ENCODE data around the gene DLGAP5.

The DLGAP5 gene

DNA sequence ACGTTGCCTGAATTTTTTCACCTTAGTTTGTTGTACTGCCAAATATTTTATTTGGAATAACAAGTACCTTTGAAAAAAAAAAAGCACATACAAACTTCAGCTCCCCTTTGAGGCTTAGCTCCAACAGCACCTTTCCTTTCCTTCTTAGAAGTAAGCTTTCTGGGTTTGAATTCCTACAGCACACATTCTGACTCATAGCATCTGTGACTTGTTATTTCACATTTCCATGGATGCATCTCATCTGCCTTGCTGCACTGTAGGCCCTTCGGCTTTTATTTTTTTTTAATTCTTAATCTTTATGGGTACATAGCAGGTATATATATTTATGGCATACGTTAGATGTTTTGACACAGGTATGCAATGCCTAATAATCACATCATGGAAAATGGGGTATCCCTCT is 55.1 kb downstream of the DLGAP5 start:
- H3K4me2 ChIP-seq (ENCODE audit: low read length) = no peak overlapping the region
- no peak overlapping the region for H3K27ac ChIP-seq
- no peaks in the 10 kb centered on the region for H3K9me3 ChIP-seq (ENCODE audit: control insufficient read depth, low read length)
- TF ChIP-seq CTCF (IDR thresholded peaks at IDR 0.05) = no peak
- no peaks in the 10 kb centered on the region for H3K27me3 ChIP-seq (ENCODE audit: control insufficient read depth, insufficient read depth, low read length)
- H3K4me3 ChIP-seq (ENCODE audit: low read depth, low read length) = no peak overlapping the region
- no peak overlapping the region for H3K9ac ChIP-seq
- H3K4me1 ChIP-seq = no peaks in the 10 kb centered on the region
- no peak overlapping the region for H2AFZ ChIP-seq
- peaks cover 2% of the 10 kb centered on the region for H3K79me2 ChIP-seq
- H3K36me3 ChIP-seq (ENCODE audit: control insufficient read depth, insufficient read depth, low read length) = no peaks in the 10 kb centered on the region

GRCh38 chr14:55133416-55133815 is 58.0 kb downstream of the DLGAP5 start:
- peak; percentile 19 for TF ChIP-seq CTCF (IDR thresholded peaks at IDR 0.05)
- no peaks in the 10 kb centered on the region for H3K9me3 ChIP-seq (ENCODE audit: control insufficient read depth, low read length)
- H3K27me3 ChIP-seq (ENCODE audit: control insufficient read depth, insufficient read depth, low read length) = no peaks in the 10 kb centered on the region
- H3K4me2 ChIP-seq (ENCODE audit: low read length) = no peak overlapping the region
- peaks cover 2% of the 10 kb centered on the region for H3K79me2 ChIP-seq
- no peaks in the 10 kb centered on the region for H3K36me3 ChIP-seq (ENCODE audit: control insufficient read depth, insufficient read depth, low read length)
- H3K4me3 ChIP-seq (ENCODE audit: low read depth, low read length) = no peak overlapping the region
- H3K4me1 ChIP-seq = no peaks in the 10 kb centered on the region
- no peak overlapping the region for H2AFZ ChIP-seq
- no peak overlapping the region for H3K27ac ChIP-seq
- no peak overlapping the region for H3K9ac ChIP-seq

GRCh38 chr14:55131370-55132137 is 59.8 kb downstream of the DLGAP5 start:
- Histone ChIP-seq H3K9ac (no peak overlapping the region), H3K4me1 (no peaks in the 10 kb centered on the region), H3K27ac (no peak overlapping the region)

GRCh38 chr14:55130196-55130550 is 61.2 kb downstream of the DLGAP5 start:
- no peak overlapping the region for H3K9ac ChIP-seq
- H3K4me1 ChIP-seq = no peaks in the 10 kb centered on the region
- H3K79me2 ChIP-seq = peaks cover 2% of the 10 kb centered on the region
- TF ChIP-seq CTCF (IDR thresholded peaks at IDR 0.05) = no peak
- no peaks in the 10 kb centered on the region for H3K27me3 ChIP-seq (ENCODE audit: control insufficient read depth, insufficient read depth, low read length)
- H3K4me3 ChIP-seq (ENCODE audit: low read depth, low read length) = peak overlapping the region; percentile 41
- H3K9me3 ChIP-seq (ENCODE audit: control insufficient read depth, low read length) = no peaks in the 10 kb centered on the region
- H2AFZ ChIP-seq = peak overlapping the region; percentile 91
- H3K36me3 ChIP-seq (ENCODE audit: control insufficient read depth, insufficient read depth, low read length) = no peaks in the 10 kb centered on the region
- H3K27ac ChIP-seq = no peak overlapping the region
- peak overlapping the region; percentile 70 for H3K4me2 ChIP-seq (ENCODE audit: low read length)

More at GRCh38 chr14:55131370-55132137, 59.8 kb downstream of the DLGAP5 start:
- Histone ChIP-seq H3K79me2 (peaks cover 2% of the 10 kb centered on the region), H3K36me3 (ENCODE audit: control insufficient read depth, insufficient read depth, low read length) (no peaks in the 10 kb centered on the region), H3K4me2 (ENCODE audit: low read length) (no peak overlapping the region), H3K4me3 (ENCODE audit: low read depth, low read length) (no peak overlapping the region), H3K27me3 (ENCODE audit: control insufficient read depth, insufficient read depth, low read length) (no peaks in the 10 kb centered on the region), H2AFZ (no peak overlapping the region), H3K9me3 (ENCODE audit: control insufficient read depth, low read length) (no peaks in the 10 kb centered on the region)
- no peak for TF ChIP-seq CTCF (IDR thresholded peaks at IDR 0.05)
